Measurements from ENCODE around the gene FLT3LG. TPM values are rescaled to one million over a fixed set of nuclear protein-coding genes. Genes with fewer than 3 reads are reported as not detected.

Gene FLT3LG
- total RNA-seq, 4 donors from 2014 or later = 2.8 to 7.3 (median 6.3) TPM

GRCh38 chr19:49528211-49528771 is 54.3 kb downstream of the FLT3LG start:
- Histone ChIP-seq H3K4me1 (peaks cover 4 to 10% of the 10 kb centered on the region in 2 donors), H3K4me3 (replicated peaks in 1 of 3) (peak overlapping the region in 1 of 3 donors; percentile 22), H3K9me3 (no peaks in the 10 kb centered on the region), H3K27ac (peak overlapping the region in 1 of 3 donors; percentile 38), H3K36me3 (no peaks in the 10 kb centered on the region), H3K27me3 (no peaks in the 10 kb centered on the region)
- DNase-seq = no peak
- 50 to 57% methylated on average over 22 to 25 of the region's 25 CpGs for WGBS, 2 donors
- intact Hi-C loops (cut with DNase I) = no loop called here
- TF ChIP-seq POLR2A (IDR thresholded peaks at IDR 0.05) = no peak

GRCh38 chr19:49530708-49531107 is 56.7 kb downstream of the FLT3LG start:
- Histone ChIP-seq H3K27ac (no peak overlapping the region), H3K4me3 (replicated peaks in 1 of 3) (no peak overlapping the region), H3K27me3 (no peaks in the 10 kb centered on the region), H3K9me3 (no peaks in the 10 kb centered on the region), H3K4me1 (peaks cover 8 to 22% of the 10 kb centered on the region in 2 donors), H3K36me3 (no peaks in the 10 kb centered on the region)
- 96% methylated on average over 7 of the region's 7 CpGs for WGBS, 2 donors
- intact Hi-C loops (cut with DNase I) = no loop called here
- DNase-seq = no peak
- no peak for TF ChIP-seq CTCF (IDR thresholded peaks at IDR 0.05)
- no peak for TF ChIP-seq POLR2A (IDR thresholded peaks at IDR 0.05)

GRCh38 chr19:49533551-49534488 is 59.8 kb downstream of the FLT3LG start:
- H3K27me3 ChIP-seq = no peaks in the 10 kb centered on the region
- WGBS, 2 donors = 10 to 16% methylated on average over 14 to 23 of the region's 87 CpGs
- H3K4me3 ChIP-seq (replicated peaks in 1 of 3) = peak overlapping the region in 2 of 3 donors; percentile 50 to 65
- no peaks in the 10 kb centered on the region for H3K9me3 ChIP-seq
- H3K27ac ChIP-seq = no peak overlapping the region
- intact Hi-C loops (cut with DNase I) = no loop called here
- H3K4me1 ChIP-seq = peaks cover 4 to 15% of the 10 kb centered on the region in 2 donors
- no peaks in the 10 kb centered on the region for H3K36me3 ChIP-seq
- no peak for TF ChIP-seq POLR2A (IDR thresholded peaks at IDR 0.05)
- TF ChIP-seq CTCF (IDR thresholded peaks at IDR 0.05) = peak in 2 of 6 experiments; percentile 9 to 28
- DNase-seq = peak; percentile 69 to 78

GRCh38 chr19:49534632-49535385 is 60.8 kb downstream of the FLT3LG start:
- Histone ChIP-seq H3K4me1 (peaks cover 4 to 15% of the 10 kb centered on the region in 2 donors), H3K9me3 (no peaks in the 10 kb centered on the region), H3K36me3 (no peaks in the 10 kb centered on the region), H3K4me3 (replicated peaks in 1 of 3) (no peak overlapping the region), H3K27ac (no peak overlapping the region), H3K27me3 (no peaks in the 10 kb centered on the region)
- no peak for DNase-seq
- intact Hi-C loops (cut with DNase I) = no loop called here
- TF ChIP-seq POLR2A (IDR thresholded peaks at IDR 0.05) (no peak), CTCF (IDR thresholded peaks at IDR 0.05) (no peak)
- 75 to 78% methylated on average over 8 of the region's 8 CpGs for WGBS, 2 donors

MicroRNAs within 50 kb of the gene (microRNA counts, 767-probe panel; counts per million panel counts)
- microRNA hsa-miR-150-5p = 3,441 to 6,899 counts per million in 2 donors

Small RNA genes within 50 kb of the gene (microRNA-seq; reads per million reads assigned to microRNA genes)
- gene MIR150 = 647 reads per million, percentile 74 among the genes with 10 or more reads in this experiment

Small RNA genes within 50 kb of the gene (small RNA-seq; reads per million reads assigned to genes)
- gene COX6CP7 (not detected), gene MIR150 (17.2 reads per million, percentile 94 among the genes with 10 or more reads in this experiment), gene SNORD32A (not detected), gene SNORD33 (not detected), gene SNORD34 (not detected), gene SNORD35A (not detected), gene SNORD35B (not detected)

Other genes with a start within 250 kb of the FLT3LG start
- 1 to 10 TPM in 2 of 4 donors, under 1 TPM in 2; 0.24 to 7.8 (median 1.4) TPM for gene SLC6A16, start 149.0 kb upstream of the FLT3LG start, total RNA-seq
- 1 to 10 TPM; 2.1 to 9.7 (median 5.4) TPM for gene CD37, start 138.8 kb upstream of the FLT3LG start, total RNA-seq
- 10 to 100 TPM in 3 of 4 donors, 1 to 10 TPM in 1; 6.9 to 19.5 (median 13.7) TPM for gene TEAD2, start 111.8 kb upstream of the FLT3LG start, total RNA-seq
- 1 to 10 TPM in 1 of 4 donors, not detected in 3; 1.3 TPM for gene DKKL1, start 110.3 kb upstream of the FLT3LG start, total RNA-seq
- gene KASH5, start 86.0 kb upstream of the FLT3LG start, total RNA-seq = 1 to 10 TPM in 1 of 4 donors, not detected in 3; 1.3 TPM
- not detected for gene PTH2, start 50.8 kb upstream of the FLT3LG start, total RNA-seq
- gene GFY, start 48.8 kb upstream of the FLT3LG start, total RNA-seq = not detected
- 1 to 10 TPM in 3 of 4 donors, under 1 TPM in 1; 0.73 to 1.5 (median 1.3) TPM for gene SLC17A7, start 32.7 kb upstream of the FLT3LG start, total RNA-seq
- 100 to 1,000 TPM in 2 of 4 donors, 10 to 100 TPM in 2; 69.7 to 125 (median 99.8) TPM for gene PIH1D1, start 22.4 kb upstream of the FLT3LG start, total RNA-seq
- gene ALDH16A1, start 21.0 kb upstream of the FLT3LG start, total RNA-seq = 10 to 100 TPM; 32.5 to 39.5 (median 34.2) TPM
- 1,000 to 10,000 TPM; 1,542 to 2,853 (median 2,123) TPM for gene RPL13A, start 13.4 kb downstream of the FLT3LG start, total RNA-seq
- gene RPS11, start 22.2 kb downstream of the FLT3LG start, total RNA-seq = 1,000 to 10,000 TPM; 1,543 to 4,390 (median 2,518) TPM
- gene FCGRT, start 38.4 kb downstream of the FLT3LG start, total RNA-seq = 100 to 1,000 TPM; 149 to 248 (median 180) TPM
- gene RCN3, start 53.8 kb downstream of the FLT3LG start, total RNA-seq = 10 to 100 TPM in 3 of 4 donors, 1 to 10 TPM in 1; 9.7 to 12.6 (median 11.3) TPM
- gene NOSIP, start 106.3 kb downstream of the FLT3LG start, total RNA-seq = 10 to 100 TPM; 46.1 to 94.6 (median 64.7) TPM
- 10 to 100 TPM in 3 of 4 donors, 1 to 10 TPM in 1; 8.9 to 29.6 (median 25.0) TPM for gene PRRG2, start 107.1 kb downstream of the FLT3LG start, total RNA-seq
- gene PRR12, start 117.0 kb downstream of the FLT3LG start, total RNA-seq = 10 to 100 TPM in 3 of 4 donors, 1 to 10 TPM in 1; 7.3 to 15.6 (median 12.4) TPM
- gene RRAS, start 165.9 kb downstream of the FLT3LG start, total RNA-seq = 10 to 100 TPM; 24.0 to 44.5 (median 28.8) TPM
- gene SCAF1, start 168.0 kb downstream of the FLT3LG start, total RNA-seq = 10 to 100 TPM; 17.5 to 38.4 (median 25.8) TPM
- 10 to 100 TPM; 41.5 to 62.5 (median 52.3) TPM for gene IRF3, start 191.6 kb downstream of the FLT3LG start, total RNA-seq
- gene BCL2L12, start 191.7 kb downstream of the FLT3LG start, total RNA-seq = 1 to 10 TPM; 4.7 to 8.1 (median 7.2) TPM
- gene PRMT1, start 203.1 kb downstream of the FLT3LG start, total RNA-seq = 100 to 1,000 TPM; 117 to 156 (median 139) TPM
- 1 to 10 TPM in 1 of 4 donors, under 1 TPM in 2, not detected in 1; 0.38 to 2.7 (median 0.45) TPM for gene ADM5, start 215.4 kb downstream of the FLT3LG start, total RNA-seq
- 1 to 10 TPM; 1.9 to 3.9 (median 2.6) TPM for gene CPT1C, start 216.9 kb downstream of the FLT3LG start, total RNA-seq